ENCODE measurements around the gene CCDC77. TPM values are rescaled to one million over a fixed set of nuclear protein-coding genes. Genes with fewer than 3 reads are reported as not detected.

CCDC77 gene
- total RNA-seq, 4 donors from 2014 or later, result 3.2 to 76.7 (median 6.6) TPM

DNA sequence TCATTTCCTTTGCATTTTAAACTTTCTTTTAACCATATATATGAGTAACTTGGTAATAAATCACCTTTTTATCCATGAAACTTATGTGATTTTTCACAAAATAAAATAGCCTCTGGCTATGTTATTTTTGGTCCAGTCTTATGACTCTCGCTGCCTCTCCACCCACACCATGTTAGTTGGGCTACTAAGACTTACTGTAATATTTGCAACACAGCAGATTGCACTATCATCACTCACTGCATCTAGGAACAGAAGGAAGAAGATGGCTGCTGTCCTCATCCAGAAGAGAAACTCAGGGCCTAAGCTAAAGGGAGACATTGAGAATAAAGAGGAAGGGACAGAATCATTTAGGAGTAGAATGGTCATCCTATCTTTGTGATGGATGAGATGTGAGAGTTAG is 45.7 kb downstream of the CCDC77 start:
- no peak for DNase-seq
- TF ChIP-seq POLR2A (IDR thresholded peaks at IDR 0.05), result no peak
- TF ChIP-seq, protein P1, sequence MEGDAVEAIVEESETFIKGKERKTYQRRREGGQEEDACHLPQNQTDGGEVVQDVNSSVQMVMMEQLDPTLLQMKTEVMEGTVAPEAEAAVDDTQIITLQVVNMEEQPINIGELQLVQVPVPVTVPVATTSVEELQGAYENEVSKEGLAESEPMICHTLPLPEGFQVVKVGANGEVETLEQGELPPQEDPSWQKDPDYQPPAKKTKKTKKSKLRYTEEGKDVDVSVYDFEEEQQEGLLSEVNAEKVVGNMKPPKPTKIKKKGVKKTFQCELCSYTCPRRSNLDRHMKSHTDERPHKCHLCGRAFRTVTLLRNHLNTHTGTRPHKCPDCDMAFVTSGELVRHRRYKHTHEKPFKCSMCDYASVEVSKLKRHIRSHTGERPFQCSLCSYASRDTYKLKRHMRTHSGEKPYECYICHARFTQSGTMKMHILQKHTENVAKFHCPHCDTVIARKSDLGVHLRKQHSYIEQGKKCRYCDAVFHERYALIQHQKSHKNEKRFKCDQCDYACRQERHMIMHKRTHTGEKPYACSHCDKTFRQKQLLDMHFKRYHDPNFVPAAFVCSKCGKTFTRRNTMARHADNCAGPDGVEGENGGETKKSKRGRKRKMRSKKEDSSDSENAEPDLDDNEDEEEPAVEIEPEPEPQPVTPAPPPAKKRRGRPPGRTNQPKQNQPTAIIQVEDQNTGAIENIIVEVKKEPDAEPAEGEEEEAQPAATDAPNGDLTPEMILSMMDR (IDR thresholded peaks at IDR 0.05), result no peak
- no peaks in the 10 kb centered on the region for H3K9me3 ChIP-seq
- H3K27ac ChIP-seq, result no peak overlapping the region
- no peaks in the 10 kb centered on the region for H3K4me1 ChIP-seq
- no peaks in the 10 kb centered on the region for H3K27me3 ChIP-seq
- no peaks in the 10 kb centered on the region for H3K36me3 ChIP-seq
- no peak overlapping the region for H3K4me3 ChIP-seq

DNA sequence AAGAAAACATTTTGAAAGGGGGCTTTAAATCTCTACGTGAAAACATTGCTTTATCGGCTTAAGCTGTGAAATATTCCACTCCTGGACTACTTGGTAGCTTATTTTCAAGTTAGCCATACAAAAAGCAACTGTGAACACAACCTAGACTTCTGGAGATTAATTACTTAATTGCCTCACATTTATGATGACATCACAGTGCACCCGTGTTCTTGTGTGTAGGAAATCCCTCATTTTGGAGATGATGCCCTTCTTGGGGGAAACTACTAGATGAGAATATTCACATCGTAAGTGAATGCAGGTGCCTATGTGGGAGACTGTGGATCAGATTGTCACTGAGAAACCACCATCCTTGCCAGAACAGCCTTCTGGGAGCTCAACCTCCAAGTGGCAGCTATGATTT is 47.8 kb downstream of the CCDC77 start:
- no peak overlapping the region for H3K4me3 ChIP-seq
- H3K27ac ChIP-seq, result no peak overlapping the region
- no peaks in the 10 kb centered on the region for H3K36me3 ChIP-seq
- no peak for DNase-seq
- TF ChIP-seq POLR2A (IDR thresholded peaks at IDR 0.05), result no peak
- TF ChIP-seq, protein P1 (IDR thresholded peaks at IDR 0.05), result no peak
- H3K9me3 ChIP-seq, result no peaks in the 10 kb centered on the region
- no peaks in the 10 kb centered on the region for H3K4me1 ChIP-seq
- H3K27me3 ChIP-seq, result no peaks in the 10 kb centered on the region

DNA sequence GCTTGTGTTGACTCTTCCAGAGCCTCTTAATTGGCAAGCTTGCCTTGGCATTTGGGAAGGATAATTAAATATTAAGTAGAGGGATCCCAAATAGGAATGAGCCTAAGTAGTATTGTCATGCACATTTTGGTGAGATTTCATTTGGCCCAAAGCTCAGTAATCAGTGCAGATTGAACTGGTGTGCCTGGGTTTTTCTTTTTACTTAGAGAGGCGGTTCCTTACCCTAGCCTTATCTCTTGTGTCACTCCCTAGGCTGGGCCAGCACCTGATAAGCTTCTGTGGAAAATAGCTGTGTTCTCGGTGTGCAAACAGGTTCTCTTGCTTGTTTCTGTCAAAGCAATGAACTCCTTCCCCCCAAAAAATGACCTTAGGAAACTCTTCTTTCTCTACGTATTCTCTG is 49.0 kb downstream of the CCDC77 start:
- no peaks in the 10 kb centered on the region for H3K9me3 ChIP-seq
- no peaks in the 10 kb centered on the region for H3K27me3 ChIP-seq
- no peaks in the 10 kb centered on the region for H3K4me1 ChIP-seq
- H3K36me3 ChIP-seq, result no peaks in the 10 kb centered on the region
- H3K27ac ChIP-seq, result no peak overlapping the region
- DNase-seq, result no peak
- no peak overlapping the region for H3K4me3 ChIP-seq
- no peak for TF ChIP-seq POLR2A (IDR thresholded peaks at IDR 0.05)
- TF ChIP-seq, protein P1 (IDR thresholded peaks at IDR 0.05), result no peak

DNA sequence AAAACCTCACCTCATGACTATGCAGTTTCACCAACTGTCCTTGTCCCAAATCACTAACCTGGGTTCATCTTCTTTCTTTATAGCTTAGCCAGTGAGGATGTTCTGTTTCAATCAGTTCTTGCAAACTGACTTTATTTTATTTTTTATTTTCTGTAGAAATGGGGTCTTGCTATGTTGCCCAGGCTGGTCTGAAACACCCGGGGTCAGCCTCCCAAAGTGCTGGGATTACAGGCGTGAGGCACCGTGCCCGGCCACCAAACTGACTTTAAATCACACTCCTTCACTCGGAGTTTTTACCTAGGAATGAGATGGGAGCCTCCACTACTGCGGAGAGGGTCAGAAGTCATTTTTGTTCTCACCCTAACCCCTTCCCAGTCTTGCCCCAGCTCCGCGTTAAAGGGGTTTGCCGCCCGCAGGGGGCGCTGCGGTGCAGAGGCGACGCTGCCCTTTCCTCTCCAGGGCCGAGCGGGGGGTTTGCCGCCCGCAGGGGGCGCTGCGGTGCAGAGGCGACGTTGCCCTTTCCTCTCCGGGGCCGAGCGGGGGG is 51.3 kb downstream of the CCDC77 start:
- Histone ChIP-seq H3K27ac (no peak overlapping the region), H3K4me1 (no peaks in the 10 kb centered on the region), H3K4me3 (no peak overlapping the region), H3K27me3 (no peaks in the 10 kb centered on the region), H3K36me3 (no peaks in the 10 kb centered on the region), H3K9me3 (no peaks in the 10 kb centered on the region)
- no peak for TF ChIP-seq POLR2A (IDR thresholded peaks at IDR 0.05)
- TF ChIP-seq, protein P1 (IDR thresholded peaks at IDR 0.05), result peak in 4 of 6 experiments; percentile 6 to 52 (median 24)
- DNase-seq, result no peak

DNA sequence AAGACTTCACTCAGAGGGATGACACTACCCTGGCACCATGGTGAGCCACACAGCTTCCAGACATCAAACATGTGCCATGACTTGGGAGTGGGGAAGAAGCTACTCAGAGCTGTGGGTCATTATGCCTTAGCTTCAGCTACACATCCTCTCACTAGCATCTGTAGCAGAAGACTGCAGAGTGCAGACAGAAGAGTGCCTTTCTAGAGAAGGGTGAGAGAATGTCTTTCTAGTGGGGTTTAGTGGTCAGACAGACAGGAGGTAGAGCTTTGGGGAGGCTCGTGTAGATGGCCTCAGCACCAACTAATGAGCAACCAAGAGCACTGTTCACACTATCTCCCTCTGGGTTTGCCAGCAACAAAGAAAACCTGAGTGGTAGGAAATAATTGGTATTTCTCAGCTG is 53.4 kb downstream of the CCDC77 start:
- no peaks in the 10 kb centered on the region for H3K36me3 ChIP-seq
- DNase-seq, result no peak
- H3K27me3 ChIP-seq, result no peaks in the 10 kb centered on the region
- peaks cover 0 to 8% (median 4%) of the 10 kb centered on the region in 4 donors for H3K4me1 ChIP-seq
- TF ChIP-seq, protein P1 (IDR thresholded peaks at IDR 0.05), result no peak
- no peak for TF ChIP-seq POLR2A (IDR thresholded peaks at IDR 0.05)
- no peak overlapping the region for H3K27ac ChIP-seq
- no peaks in the 10 kb centered on the region for H3K9me3 ChIP-seq
- no peak overlapping the region for H3K4me3 ChIP-seq

DNA sequence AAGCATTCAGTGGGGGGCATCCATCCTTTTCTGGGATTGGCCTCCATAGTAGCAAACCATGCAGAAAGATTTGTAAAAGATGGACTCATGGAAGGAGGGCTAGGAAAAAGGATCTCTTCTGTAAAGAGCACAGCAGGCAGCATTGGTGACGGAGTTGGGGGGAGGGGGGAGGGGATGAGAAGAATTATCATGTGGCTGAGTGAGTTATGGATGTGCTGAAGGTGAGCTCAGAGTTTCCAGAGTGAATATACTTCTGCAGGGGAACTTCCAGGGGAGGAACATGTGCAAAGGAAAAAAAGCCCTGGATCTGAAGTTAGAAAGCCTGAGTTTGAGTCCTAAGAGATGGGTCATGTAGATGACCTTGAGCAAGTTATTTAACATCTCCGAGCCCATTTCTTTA is 54.4 kb downstream of the CCDC77 start:
- no peak for TF ChIP-seq POLR2A (IDR thresholded peaks at IDR 0.05)
- TF ChIP-seq, protein P1 (IDR thresholded peaks at IDR 0.05), result no peak
- Histone ChIP-seq H3K4me3 (no peak overlapping the region), H3K36me3 (no peaks in the 10 kb centered on the region), H3K27ac (no peak overlapping the region), H3K27me3 (no peaks in the 10 kb centered on the region), H3K4me1 (peaks cover 0 to 12% (median 7%) of the 10 kb centered on the region in 4 donors), H3K9me3 (no peaks in the 10 kb centered on the region)
- no peak for DNase-seq

All from Peyer's patch (tissue), 4 donors.